Measurements from ENCODE around the gene MRPL20. TPM values are rescaled to one million over a fixed set of nuclear protein-coding genes. Genes with fewer than 3 reads are reported as not detected.
"Not testable (repeated sequence)": the region's sequence is repeated elsewhere in the genome, so short reads cannot be mapped to it uniquely, and the experiment has no call there.

MRPL20 gene
- total and polyA plus RNA-seq, 9 donors = 79.9 to 130 (median 95.0) TPM

DNA sequence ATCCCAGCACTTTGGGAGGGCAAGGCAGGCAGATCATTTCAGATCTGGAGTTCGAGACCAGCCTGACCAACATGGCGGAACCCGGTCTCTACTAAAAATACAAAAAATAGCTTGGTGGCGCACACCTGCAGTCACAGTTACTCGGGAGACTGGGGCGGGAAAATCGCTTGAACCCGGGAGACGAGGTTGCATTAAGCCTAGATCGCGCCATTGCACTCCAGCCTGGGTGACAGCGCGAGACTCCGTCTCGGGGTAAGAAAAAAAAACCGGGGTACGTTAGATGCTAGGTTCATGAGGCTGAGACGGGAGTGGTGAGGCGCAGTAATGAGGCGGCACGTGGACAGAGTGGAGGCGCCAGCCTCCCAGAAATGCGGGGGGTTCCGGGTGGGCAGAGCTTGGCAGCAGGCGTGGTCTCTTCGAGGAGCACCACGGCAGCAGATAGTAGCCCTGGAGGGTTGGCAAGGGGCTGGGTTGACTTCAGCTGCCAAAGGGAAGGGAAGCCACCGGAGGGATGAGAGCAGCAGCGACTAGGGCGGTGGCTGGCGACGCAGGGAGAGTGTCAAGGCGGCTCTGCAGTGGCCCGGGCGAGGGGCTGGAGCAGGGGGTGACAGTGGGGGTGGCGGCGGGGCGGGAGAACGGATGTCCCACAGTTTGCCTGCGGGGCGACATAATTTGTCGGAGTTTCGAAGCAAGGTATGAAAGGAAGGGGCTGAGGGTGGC lies 832 bp downstream of the MRPL20 start:
- no peaks in the 10 kb centered on the region for H3K27me3 ChIP-seq
- peak overlapping the region; percentile 35 to 77 for H3K27ac ChIP-seq
- 32 to 40% (median 34%) methylated on average over 42 to 43 of the region's 43 CpGs for WGBS, 3 donors
- H3K9me3 ChIP-seq = no peaks in the 10 kb centered on the region
- no peaks in the 10 kb centered on the region for H3K36me3 ChIP-seq
- TF ChIP-seq, protein P1, sequence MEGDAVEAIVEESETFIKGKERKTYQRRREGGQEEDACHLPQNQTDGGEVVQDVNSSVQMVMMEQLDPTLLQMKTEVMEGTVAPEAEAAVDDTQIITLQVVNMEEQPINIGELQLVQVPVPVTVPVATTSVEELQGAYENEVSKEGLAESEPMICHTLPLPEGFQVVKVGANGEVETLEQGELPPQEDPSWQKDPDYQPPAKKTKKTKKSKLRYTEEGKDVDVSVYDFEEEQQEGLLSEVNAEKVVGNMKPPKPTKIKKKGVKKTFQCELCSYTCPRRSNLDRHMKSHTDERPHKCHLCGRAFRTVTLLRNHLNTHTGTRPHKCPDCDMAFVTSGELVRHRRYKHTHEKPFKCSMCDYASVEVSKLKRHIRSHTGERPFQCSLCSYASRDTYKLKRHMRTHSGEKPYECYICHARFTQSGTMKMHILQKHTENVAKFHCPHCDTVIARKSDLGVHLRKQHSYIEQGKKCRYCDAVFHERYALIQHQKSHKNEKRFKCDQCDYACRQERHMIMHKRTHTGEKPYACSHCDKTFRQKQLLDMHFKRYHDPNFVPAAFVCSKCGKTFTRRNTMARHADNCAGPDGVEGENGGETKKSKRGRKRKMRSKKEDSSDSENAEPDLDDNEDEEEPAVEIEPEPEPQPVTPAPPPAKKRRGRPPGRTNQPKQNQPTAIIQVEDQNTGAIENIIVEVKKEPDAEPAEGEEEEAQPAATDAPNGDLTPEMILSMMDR (IDR thresholded peaks at IDR 0.05) = no peak
- TF ChIP-seq POLR2A (IDR thresholded peaks at IDR 0.05) (no peak), EP300 (IDR thresholded peaks at IDR 0.05) (no peak)
- intact Hi-C loops (cut with DNase I) = no loop called here
- peak overlapping the region; percentile 93 for H3K4me3 ChIP-seq
- peaks cover 11% of the 10 kb centered on the region for H3K4me1 ChIP-seq (ENCODE audit: insufficient read depth)
- DNase-seq = no peak

DNA sequence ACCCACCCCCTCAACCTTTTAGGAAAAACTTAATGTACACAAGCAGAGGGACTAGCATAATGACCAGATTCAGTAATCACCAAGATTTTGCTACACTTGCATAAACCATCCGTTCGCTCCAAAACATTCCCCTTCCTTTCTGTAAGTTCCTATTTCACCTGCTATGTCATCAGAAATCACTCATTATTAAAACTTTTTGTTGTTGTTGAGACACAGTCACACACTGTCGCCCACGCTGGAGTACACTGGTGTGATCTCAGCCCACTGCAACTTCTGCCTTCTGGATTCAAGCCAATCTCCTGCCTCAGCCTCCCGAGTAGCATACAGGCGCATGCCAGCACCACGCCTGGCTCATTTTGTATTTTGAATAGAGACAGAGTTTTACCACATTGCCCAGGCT lies 3.4 kb downstream of the MRPL20 start:
- TF ChIP-seq, protein P1 (IDR thresholded peaks at IDR 0.05) = no peak
- DNase-seq = no peak
- Histone ChIP-seq H3K9me3 (no peaks in the 10 kb centered on the region), H3K36me3 (no peaks in the 10 kb centered on the region), H3K27me3 (no peaks in the 10 kb centered on the region), H3K4me1 (ENCODE audit: insufficient read depth) (peaks cover 17% of the 10 kb centered on the region), H3K27ac (no peak overlapping the region), H3K4me3 (no peak overlapping the region)
- 74 to 82% (median 76%) methylated on average over 7 of the region's 7 CpGs for WGBS, 3 donors
- intact Hi-C loops (cut with DNase I) = no loop called here

DNA sequence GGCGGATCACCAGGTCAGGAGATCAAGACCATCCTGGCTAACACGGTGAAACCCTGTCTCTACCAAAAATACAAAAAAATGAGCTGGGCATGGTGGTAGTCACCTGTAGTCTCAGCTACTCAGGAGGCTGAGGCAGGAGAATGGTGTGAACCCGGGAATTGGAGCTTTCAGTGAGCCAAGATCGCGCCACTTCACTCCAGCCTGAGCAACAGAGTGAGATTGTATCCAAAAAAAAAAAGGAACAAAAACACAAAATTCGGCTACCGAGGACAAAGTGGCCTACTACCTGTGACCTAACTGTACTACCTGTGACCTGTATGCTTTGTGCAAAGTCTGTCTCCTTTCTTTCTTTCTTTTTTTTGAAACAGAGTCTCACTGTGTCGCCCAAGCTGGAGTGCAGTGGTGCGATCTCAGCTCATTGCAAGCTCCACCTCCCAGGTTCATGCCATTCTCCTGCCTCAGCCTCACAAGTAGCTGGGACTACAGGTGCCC lies 4.1 kb downstream of the MRPL20 start:
- peaks cover 18% of the 10 kb centered on the region for H3K4me1 ChIP-seq (ENCODE audit: insufficient read depth)
- DNase-seq; intact Hi-C loops (cut with DNase I); H3K27ac ChIP-seq; H3K27me3 ChIP-seq; H3K4me3 ChIP-seq; H3K36me3 ChIP-seq; H3K9me3 ChIP-seq: not testable (repeated sequence)
- 72 to 80% (median 75%) methylated on average over 9 of the region's 9 CpGs for WGBS, 3 donors

DNA sequence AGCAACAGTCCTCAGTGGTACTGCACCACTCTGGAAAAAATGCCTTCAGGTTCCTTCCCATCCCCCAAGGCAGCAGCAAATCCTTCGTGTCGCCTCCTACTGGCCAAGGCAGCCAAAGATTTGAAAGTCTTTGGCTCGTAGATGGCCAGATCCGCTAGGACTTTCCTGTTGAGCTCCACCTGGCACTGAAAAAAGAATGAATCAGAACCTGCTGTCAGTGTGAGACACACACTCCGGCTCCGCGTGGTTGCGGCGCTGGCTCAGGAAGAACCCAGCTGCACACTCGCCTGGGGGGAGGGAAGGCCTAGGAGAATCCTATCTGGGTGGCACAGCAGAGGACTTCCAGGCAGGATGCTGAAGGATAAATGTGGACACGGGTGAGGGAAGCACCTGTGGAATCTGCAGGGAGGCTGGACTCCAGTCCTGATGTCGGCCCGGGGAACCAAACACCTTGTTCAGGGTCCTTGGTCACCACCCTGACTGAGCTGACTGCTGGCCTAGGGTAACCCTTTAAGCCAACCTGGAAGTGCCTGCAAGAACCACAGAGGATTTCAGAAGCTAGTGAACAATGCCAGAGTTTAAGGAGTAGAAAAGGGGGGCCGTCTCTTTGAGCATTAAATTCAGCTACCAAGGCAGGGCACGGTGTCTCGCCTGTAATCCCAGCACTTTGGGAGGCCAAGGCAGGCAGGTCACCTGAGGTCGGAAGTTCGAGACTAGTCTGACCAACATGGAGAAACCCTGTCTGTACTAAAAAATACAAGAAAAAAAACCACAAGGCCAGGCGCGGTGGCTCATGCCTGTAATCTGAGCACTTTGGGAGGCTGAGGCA lies 4.8 kb downstream of the MRPL20 start:
- TF ChIP-seq, protein P1 (IDR thresholded peaks at IDR 0.05) = no peak
- TF ChIP-seq POLR2A (IDR thresholded peaks at IDR 0.05) = no peak
- TF ChIP-seq EP300 (IDR thresholded peaks at IDR 0.05) = no peak
- H3K9me3 ChIP-seq = no peaks in the 10 kb centered on the region
- no peak for DNase-seq
- intact Hi-C loops (cut with DNase I) = no loop called here
- no peaks in the 10 kb centered on the region for H3K27me3 ChIP-seq
- no peaks in the 10 kb centered on the region for H3K36me3 ChIP-seq
- H3K4me3 ChIP-seq = no peak overlapping the region
- H3K4me1 ChIP-seq (ENCODE audit: insufficient read depth) = peaks cover 16% of the 10 kb centered on the region
- 63 to 64% (median 64%) methylated on average over 20 of the region's 20 CpGs for WGBS, 3 donors
- no peak overlapping the region for H3K27ac ChIP-seq
